SK-N-SH treated with all-trans-retinoic acid at 6 μM for 48 hours (cell line): Measurements from ENCODE around the gene JCAD.

Experiments
- BACH2 ChIP-seq: fragments of 250-450 bp; sonication (Bioruptor Pico); IDR thresholded peaks from 2 replicates; pipeline ENCODE4 v1.9.0; 2021; ENCODE audit warnings: mild to moderate bottlenecking, borderline replicate concordance
- SNAI2 ChIP-seq: fragments of 250-450 bp; sonication (Bioruptor Pico); IDR thresholded peaks from 2 replicates; pipeline ENCODE4 v1.5.0; 2020; ENCODE audit warnings: mild to moderate bottlenecking, moderate library complexity
- TOX ChIP-seq: fragments of 250-450 bp; sonication (Bioruptor Pico); IDR thresholded peaks from 2 replicates; pipeline ENCODE4 v1.8.0; 2021; ENCODE audit warnings: mild to moderate bottlenecking, moderate library complexity, borderline replicate concordance
- ZFP3 ChIP-seq: fragments of 250-450 bp; sonication (Bioruptor Pico); IDR thresholded peaks from 2 replicates; pipeline ENCODE4 v1.5.0; 2020; ENCODE audit warnings: mild to moderate bottlenecking, moderate library complexity
- ZNF8 ChIP-seq: fragments of 450-650 bp; formaldehyde crosslinking; IDR thresholded peaks from 2 replicates; pipeline ENCODE4 v1.5.0; 2020; ENCODE audit warnings: mild to moderate bottlenecking, moderate library complexity

- TF ChIP-seq ZFP3 (CRISPR knock-in tag) (no peak), SNAI2 (CRISPR knock-in tag) (no peak), TOX (CRISPR knock-in tag) (no peak), ZNF8 (CRISPR knock-in tag) (no peak), BACH2 (CRISPR knock-in tag) (no peak)
Measured at GRCh38 chr10:29982997-29983648, 76.3 kb downstream of the JCAD start.
